ENCODE data around the gene NTF4. TPM values are rescaled to one million over a fixed set of nuclear protein-coding genes. Genes with fewer than 3 reads are reported as not detected.
A peak's percentile ranks its signal among the peaks of the same experiment; 100 is the strongest.
"Not testable (repeated sequence)": the region's sequence is repeated elsewhere in the genome, so short reads cannot be mapped to it uniquely, and the experiment has no call there.

NTF4 gene
- total RNA-seq, 2 experiments from 2014 or later, result not detected

GRCh38 chr19:49085020-49085867 is 20.6 kb upstream of the NTF4 start, which contains the start of gene SNRNP70:
Gene SNRNP70, plus strand, starts transcription at chr19:49085451. Its CDS starts 964 bp downstream, at chr19:49086415.
- H3K4me1 Mint-ChIP-seq (ENCODE audit: low read depth), result peaks cover 31% of the 10 kb centered on the region
- H3K36me3 Mint-ChIP-seq (ENCODE audit: low read depth), result peaks cover 30% of the 10 kb centered on the region
- H3K27me3 Mint-ChIP-seq (ENCODE audit: low read depth), result no peaks in the 10 kb centered on the region
- H3K27ac Mint-ChIP-seq, result peak within 1 kb of the TSS; percentile 93
- H3K9me3 Mint-ChIP-seq, result no peaks in the 10 kb centered on the region
- DNase-seq, result peak; percentile 99
- intact Hi-C loops (cut with micrococcal nuclease), result loop anchor here (1.0 to 5.0 kb wide), 6 partner anchors 29 to 368 kb away; partner anchors contain the start of genes ALDH16A1, C19orf73, LIN7B and NUCB1
- H3K4me3 Mint-ChIP-seq, result peak within 1 kb of the TSS; percentile 96
- CTCF ChIA-PET, result interaction anchor here (1.5 kb wide), 1 partner anchor 21 kb away, joined by 3 read pairs; no protein-coding TSS in a partner anchor

DNA sequence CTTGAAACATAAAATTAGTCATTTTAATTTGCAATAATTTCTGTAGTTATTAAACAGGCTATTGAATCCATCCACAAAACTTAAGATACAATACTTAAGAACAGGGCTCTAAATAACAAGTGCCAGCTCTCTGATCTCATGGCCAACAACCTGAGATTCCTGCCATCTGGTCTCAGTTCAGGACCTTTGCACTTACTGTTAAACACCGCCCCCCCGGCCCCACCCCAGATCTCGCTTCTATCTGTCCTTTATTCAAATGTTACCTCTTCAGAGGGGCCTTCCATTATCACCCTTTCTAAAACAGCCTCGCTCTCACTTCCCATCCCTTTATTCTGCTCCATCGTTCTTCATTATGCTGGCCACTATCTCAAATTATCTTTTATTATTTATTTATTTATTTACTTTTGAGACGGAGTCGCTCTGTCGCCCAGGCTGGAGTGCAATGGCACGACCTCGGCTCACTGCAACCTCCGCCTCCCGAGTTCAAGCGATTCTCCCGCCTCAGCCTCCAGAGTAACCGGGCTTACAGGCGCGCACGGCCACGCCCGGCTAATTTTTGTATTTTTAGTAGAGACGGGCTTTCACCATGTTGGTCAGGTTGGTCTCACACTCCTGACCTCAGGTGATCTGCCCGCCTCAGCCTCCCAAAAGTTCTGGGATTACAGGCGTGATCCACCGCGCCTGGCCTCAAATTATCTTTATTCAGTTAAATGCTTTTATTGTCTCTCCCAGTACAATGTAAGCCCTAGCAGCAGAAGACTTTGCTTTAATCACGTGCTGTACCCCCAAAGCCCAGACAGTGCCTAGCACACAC is 19.8 kb upstream of the NTF4 start:
- no peaks in the 10 kb centered on the region for H3K27me3 Mint-ChIP-seq (ENCODE audit: low read depth)
- DNase-seq, result no peak
- no peaks in the 10 kb centered on the region for H3K9me3 Mint-ChIP-seq
- intact Hi-C loops (cut with micrococcal nuclease), result loop anchor here (1.0 to 5.0 kb wide), 6 partner anchors 30 to 369 kb away; partner anchors contain the start of genes ALDH16A1, C19orf73, LIN7B and NUCB1
- CTCF ChIA-PET, result no interaction called here
- H3K4me1 Mint-ChIP-seq (ENCODE audit: low read depth), result peaks cover 30% of the 10 kb centered on the region
- peak overlapping the region; percentile 93 for H3K27ac Mint-ChIP-seq
- H3K36me3 Mint-ChIP-seq (ENCODE audit: low read depth), result peaks cover 26% of the 10 kb centered on the region
- H3K4me3 Mint-ChIP-seq, result peak overlapping the region; percentile 96

- DNase-seq, result no peak
- H3K4me3 Mint-ChIP-seq, result no peak overlapping the region
- H3K9me3 Mint-ChIP-seq, result no peaks in the 10 kb centered on the region
- no peaks in the 10 kb centered on the region for H3K27me3 Mint-ChIP-seq (ENCODE audit: low read depth)
- peaks cover 9% of the 10 kb centered on the region for H3K4me1 Mint-ChIP-seq (ENCODE audit: low read depth)
- H3K36me3 Mint-ChIP-seq (ENCODE audit: low read depth), result peaks cover 8% of the 10 kb centered on the region
- intact Hi-C loops (cut with micrococcal nuclease), result no loop called here
- CTCF ChIA-PET, result interaction anchor here (0.7 to 1.2 kb wide), 2 partner anchors 16 to 33 kb away, joined by 3 read pairs; partner anchors contain the start of gene LIN7B
- no peak overlapping the region for H3K27ac Mint-ChIP-seq
Measured at GRCh38 chr19:49081273-49081672, 16.7 kb upstream of the NTF4 start.

- Mint-ChIP-seq H3K27ac (no peak overlapping the region), H3K9me3 (no peaks in the 10 kb centered on the region), H3K36me3 (ENCODE audit: low read depth) (peaks cover 2% of the 10 kb centered on the region), H3K4me1 (ENCODE audit: low read depth) (peaks cover 5% of the 10 kb centered on the region), H3K4me3 (no peak overlapping the region), H3K27me3 (ENCODE audit: low read depth) (peaks cover 4% of the 10 kb centered on the region)
- no peak for DNase-seq
- CTCF ChIA-PET, result interaction anchor here (0.7 kb wide), 1 partner anchor 17 kb away, joined by 3 read pairs; no protein-coding TSS in a partner anchor
- intact Hi-C loops (cut with micrococcal nuclease), result no loop called here
Measured at GRCh38 chr19:49080392-49080791, 15.8 kb upstream of the NTF4 start.

DNA sequence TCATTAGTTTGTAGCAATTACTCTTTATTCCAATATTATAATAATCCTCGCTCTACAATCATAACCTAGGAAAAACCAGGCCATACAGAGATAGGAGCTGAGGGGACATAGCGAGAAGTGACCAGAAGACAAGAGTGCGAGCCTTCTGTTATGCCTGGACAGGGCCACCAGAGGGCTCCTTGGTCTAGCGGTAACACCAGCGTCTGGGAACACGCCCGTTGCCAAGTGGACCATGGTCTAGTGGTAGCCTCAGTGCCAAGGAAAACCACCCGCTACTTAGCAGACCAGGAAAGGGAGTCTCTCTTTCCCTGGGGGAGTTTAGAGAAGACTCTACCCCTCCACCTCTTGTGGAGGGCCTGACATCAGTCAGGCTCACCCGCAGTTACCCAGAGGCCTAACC is 10.3 kb upstream of the NTF4 start:
- CTCF ChIA-PET, result interaction anchor here (0.6 to 1.6 kb wide), 5 partner anchors 17 to 222 kb away, joined by 3 to 5 read pairs (median 4); partner anchors contain the start of gene CGB7
- peak; percentile 48 for DNase-seq
- not testable (repeated sequence) for H3K36me3 Mint-ChIP-seq (ENCODE audit: low read depth); H3K4me1 Mint-ChIP-seq (ENCODE audit: low read depth); H3K9me3 Mint-ChIP-seq; H3K4me3 Mint-ChIP-seq; H3K27ac Mint-ChIP-seq
- intact Hi-C loops (cut with micrococcal nuclease), result loop anchor here (1.0 to 10.0 kb wide), 3 partner anchors 70 to 150 kb away; no protein-coding TSS in a partner anchor
- peaks cover 36% of the 10 kb centered on the region for H3K27me3 Mint-ChIP-seq (ENCODE audit: low read depth)

- H3K36me3 Mint-ChIP-seq (ENCODE audit: low read depth), result peaks cover 1% of the 10 kb centered on the region
- CTCF ChIA-PET, result interaction anchor here (0.6 to 1.6 kb wide), 3 partner anchors 16 to 223 kb away, joined by 3 to 5 read pairs (median 4); partner anchors contain the start of gene CGB7
- peak; percentile 26 for DNase-seq
- H3K4me3 Mint-ChIP-seq, result no peak overlapping the region
- no peak overlapping the region for H3K27ac Mint-ChIP-seq
- peaks cover 9% of the 10 kb centered on the region for H3K4me1 Mint-ChIP-seq (ENCODE audit: low read depth)
- H3K9me3 Mint-ChIP-seq, result no peaks in the 10 kb centered on the region
- intact Hi-C loops (cut with micrococcal nuclease), result loop anchor here (2.0 to 10.0 kb wide), 2 partner anchors 71 to 151 kb away; no protein-coding TSS in a partner anchor
- H3K27me3 Mint-ChIP-seq (ENCODE audit: low read depth), result peaks cover 43% of the 10 kb centered on the region
Measured at GRCh38 chr19:49073514-49074378, 9.1 kb upstream of the NTF4 start.

DNA sequence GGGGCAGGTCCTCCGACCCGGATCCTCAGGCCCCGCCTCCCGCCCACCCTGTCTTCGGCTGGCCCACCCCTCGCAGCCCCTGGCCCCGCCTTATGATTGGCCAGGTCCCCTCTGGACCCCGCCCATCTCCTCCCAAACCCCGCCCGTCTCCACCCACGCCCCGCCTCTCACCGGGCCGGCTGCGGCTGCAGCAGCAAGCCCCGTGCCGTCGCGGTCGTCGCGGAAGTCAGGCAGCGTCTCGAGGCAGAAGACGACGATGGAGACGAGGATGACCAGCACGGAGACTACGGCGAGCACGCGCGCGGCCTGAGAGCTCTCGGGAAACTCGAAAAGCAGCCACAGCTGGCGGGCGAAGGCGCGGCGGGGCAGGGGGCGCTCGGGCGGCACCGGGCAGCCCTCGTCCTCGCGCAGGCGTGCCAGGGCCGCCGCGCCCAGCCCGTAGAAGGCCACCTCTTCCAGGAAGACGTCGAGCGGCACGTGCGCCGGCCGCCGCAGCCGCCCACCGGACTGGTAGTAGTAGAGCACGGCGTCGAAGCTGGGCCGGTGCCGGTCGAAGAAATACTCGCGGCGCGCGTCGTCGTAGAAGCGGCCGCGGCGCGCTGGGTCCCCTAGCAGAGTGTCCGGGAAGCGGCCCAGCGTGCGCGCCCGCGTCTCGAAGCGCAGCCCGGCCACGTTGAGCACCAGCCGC is 7.4 kb upstream of the NTF4 start:
- no peak overlapping the region for H3K27ac Mint-ChIP-seq
- peaks cover 1% of the 10 kb centered on the region for H3K36me3 Mint-ChIP-seq (ENCODE audit: low read depth)
- intact Hi-C loops (cut with micrococcal nuclease), result loop anchor here (10.0 kb wide), 1 partner anchor 153 kb away; no protein-coding TSS in a partner anchor
- peak; percentile 23 for DNase-seq
- peaks cover 9% of the 10 kb centered on the region for H3K4me1 Mint-ChIP-seq (ENCODE audit: low read depth)
- CTCF ChIA-PET, result no interaction called here
- no peak overlapping the region for H3K4me3 Mint-ChIP-seq
- no peaks in the 10 kb centered on the region for H3K9me3 Mint-ChIP-seq
- peaks cover 50% of the 10 kb centered on the region for H3K27me3 Mint-ChIP-seq (ENCODE audit: low read depth)

DNA sequence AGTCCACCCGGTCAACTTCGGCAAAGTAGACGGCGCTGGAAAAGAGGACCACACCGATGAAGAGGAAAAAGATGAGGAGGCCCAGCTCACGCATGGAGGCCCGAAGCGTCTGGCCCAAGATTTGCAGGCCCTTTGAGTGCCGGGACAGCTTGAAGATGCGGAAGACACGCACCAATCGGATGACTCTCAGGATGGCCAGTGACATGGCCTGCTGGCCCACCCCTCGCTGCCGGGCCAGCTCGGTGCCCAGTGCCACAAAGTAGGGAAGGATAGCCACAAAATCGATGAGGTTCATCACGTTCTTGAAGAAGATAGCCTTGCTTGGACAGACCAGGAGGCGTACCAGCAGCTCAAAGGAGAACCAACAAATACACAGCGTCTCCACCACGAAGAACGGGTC is 5.8 kb upstream of the NTF4 start:
- peaks cover 61% of the 10 kb centered on the region for H3K27me3 Mint-ChIP-seq (ENCODE audit: low read depth)
- H3K4me1 Mint-ChIP-seq (ENCODE audit: low read depth), result peaks cover 9% of the 10 kb centered on the region
- CTCF ChIA-PET, result interaction anchor here (1.0 to 2.1 kb wide), 3 partner anchors 28 to 76 kb away, joined by 3 to 6 read pairs (median 3); no protein-coding TSS in a partner anchor
- intact Hi-C loops (cut with micrococcal nuclease), result loop anchor here (10.0 kb wide), 1 partner anchor 154 kb away; no protein-coding TSS in a partner anchor
- peaks cover 1% of the 10 kb centered on the region for H3K36me3 Mint-ChIP-seq (ENCODE audit: low read depth)
- H3K27ac Mint-ChIP-seq, result no peak overlapping the region
- no peak for DNase-seq
- no peaks in the 10 kb centered on the region for H3K9me3 Mint-ChIP-seq
- H3K4me3 Mint-ChIP-seq, result no peak overlapping the region

DNA sequence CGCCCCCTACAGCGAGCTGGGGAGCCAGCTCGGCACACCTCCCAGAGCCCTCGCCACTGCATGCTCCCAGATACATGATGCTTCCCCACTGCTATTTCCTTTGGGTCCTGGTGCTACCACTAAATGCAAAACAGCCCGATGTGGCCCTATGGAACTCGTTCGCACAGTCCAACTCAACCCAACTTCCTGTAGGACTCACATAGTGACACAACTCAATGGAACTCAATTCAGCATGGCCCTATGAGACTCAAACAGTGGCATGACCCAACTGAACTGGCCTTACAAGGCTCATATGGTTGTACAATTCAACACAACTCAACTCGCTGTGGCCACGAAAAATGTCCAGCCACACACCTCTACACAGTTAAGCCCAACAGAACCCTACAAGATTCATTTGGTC is 4.4 kb upstream of the NTF4 start:
- Mint-ChIP-seq H3K9me3 (no peaks in the 10 kb centered on the region), H3K4me3 (no peak overlapping the region), H3K4me1 (ENCODE audit: low read depth) (peaks cover 11% of the 10 kb centered on the region), H3K36me3 (ENCODE audit: low read depth) (peaks cover 1% of the 10 kb centered on the region), H3K27me3 (ENCODE audit: low read depth) (peaks cover 63% of the 10 kb centered on the region), H3K27ac (no peak overlapping the region)
- CTCF ChIA-PET, result interaction anchor here (2.1 kb wide), 1 partner anchor 69 kb away, joined by 6 read pairs; no protein-coding TSS in a partner anchor
- intact Hi-C loops (cut with micrococcal nuclease), result no loop called here
- no peak for DNase-seq

GRCh38 chr19:49067554-49067953 is 2.9 kb upstream of the NTF4 start:
- peaks cover 2% of the 10 kb centered on the region for H3K4me1 Mint-ChIP-seq (ENCODE audit: low read depth)
- peaks cover 57% of the 10 kb centered on the region for H3K27me3 Mint-ChIP-seq (ENCODE audit: low read depth)
- H3K36me3 Mint-ChIP-seq (ENCODE audit: low read depth), result no peaks in the 10 kb centered on the region
- no peak for DNase-seq
- H3K9me3 Mint-ChIP-seq, result no peaks in the 10 kb centered on the region
- intact Hi-C loops (cut with micrococcal nuclease), result no loop called here
- CTCF ChIA-PET, result no interaction called here
- H3K4me3 Mint-ChIP-seq, result no peak overlapping the region
- H3K27ac Mint-ChIP-seq, result no peak overlapping the region

Measured in activated naive CD4-positive, alpha-beta T cell treated with anti-CD3 and anti-CD28 coated beads for 36 hours (primary cell).